ENCODE data around the gene DENND1A. TPM values are rescaled to one million over a fixed set of nuclear protein-coding genes. Genes with fewer than 3 reads are reported as not detected.

The DENND1A gene
- total RNA-seq, 1 donor from 2014 or later, result 12.7 TPM

DNA sequence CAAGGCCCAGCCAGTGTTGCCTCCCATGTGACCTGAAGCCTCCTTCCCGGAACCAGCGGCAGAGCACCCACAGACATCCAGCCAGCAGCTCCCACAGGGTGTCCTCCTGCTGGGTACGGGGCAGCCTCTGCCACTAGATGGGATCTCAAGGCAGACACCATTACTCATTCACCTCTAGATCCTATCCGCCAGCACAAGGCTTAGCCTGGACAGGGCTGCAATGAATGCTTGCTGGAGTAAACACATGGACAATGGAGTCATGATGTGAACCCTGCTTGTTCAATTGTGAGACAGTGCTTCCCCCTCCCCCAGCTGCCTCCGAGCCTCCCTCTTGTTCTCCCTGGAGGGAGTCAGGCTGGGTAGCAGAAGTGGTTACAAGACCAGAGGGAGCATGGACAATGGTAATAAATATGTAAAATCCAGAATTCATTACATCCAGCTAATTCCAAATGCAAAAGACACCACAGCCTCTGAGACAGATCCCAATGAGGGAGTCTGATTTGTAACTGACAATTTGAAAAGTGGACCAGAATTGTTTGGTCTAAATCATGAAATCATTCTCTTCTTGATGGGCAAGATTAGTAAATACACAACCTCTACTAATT, 441.9 kb downstream of the DENND1A start:
- no peaks in the 10 kb centered on the region for H3K27me3 ChIP-seq (ENCODE audit: insufficient read depth, low read length)
- Mint-ChIP-seq H3K4me3 (ENCODE audit: unreplicated experiment) (no peak overlapping the region), H3K9me3 (ENCODE audit: unreplicated experiment) (peaks cover 3% of the 10 kb centered on the region), H3K4me1 (ENCODE audit: low read depth, unreplicated experiment) (no peaks in the 10 kb centered on the region), H3K27me3 (ENCODE audit: low read depth, unreplicated experiment) (peaks cover 43% of the 10 kb centered on the region), H3K36me3 (ENCODE audit: low read depth, unreplicated experiment) (peaks cover 3% of the 10 kb centered on the region), H3K27ac (ENCODE audit: unreplicated experiment) (no peak overlapping the region)
- H3K9ac ChIP-seq (ENCODE audit: low read length), result no peak overlapping the region
- no peaks in the 10 kb centered on the region for H3K79me2 ChIP-seq (ENCODE audit: insufficient read depth, low read length)
- H3K4me1 ChIP-seq (ENCODE audit: insufficient read depth, low read length), result no peaks in the 10 kb centered on the region
- FAIRE-seq, result no peak
- DNase-seq (ENCODE audit: low read depth), result no peak
- no peak overlapping the region for H3K4me3 ChIP-seq (ENCODE audit: insufficient read depth, low read depth, low read length)
- H3K27ac ChIP-seq (ENCODE audit: low read depth, low read length), result no peak overlapping the region
- no peaks in the 10 kb centered on the region for H3K36me3 ChIP-seq (ENCODE audit: insufficient read depth, low read length)
- TF ChIP-seq, protein P1, sequence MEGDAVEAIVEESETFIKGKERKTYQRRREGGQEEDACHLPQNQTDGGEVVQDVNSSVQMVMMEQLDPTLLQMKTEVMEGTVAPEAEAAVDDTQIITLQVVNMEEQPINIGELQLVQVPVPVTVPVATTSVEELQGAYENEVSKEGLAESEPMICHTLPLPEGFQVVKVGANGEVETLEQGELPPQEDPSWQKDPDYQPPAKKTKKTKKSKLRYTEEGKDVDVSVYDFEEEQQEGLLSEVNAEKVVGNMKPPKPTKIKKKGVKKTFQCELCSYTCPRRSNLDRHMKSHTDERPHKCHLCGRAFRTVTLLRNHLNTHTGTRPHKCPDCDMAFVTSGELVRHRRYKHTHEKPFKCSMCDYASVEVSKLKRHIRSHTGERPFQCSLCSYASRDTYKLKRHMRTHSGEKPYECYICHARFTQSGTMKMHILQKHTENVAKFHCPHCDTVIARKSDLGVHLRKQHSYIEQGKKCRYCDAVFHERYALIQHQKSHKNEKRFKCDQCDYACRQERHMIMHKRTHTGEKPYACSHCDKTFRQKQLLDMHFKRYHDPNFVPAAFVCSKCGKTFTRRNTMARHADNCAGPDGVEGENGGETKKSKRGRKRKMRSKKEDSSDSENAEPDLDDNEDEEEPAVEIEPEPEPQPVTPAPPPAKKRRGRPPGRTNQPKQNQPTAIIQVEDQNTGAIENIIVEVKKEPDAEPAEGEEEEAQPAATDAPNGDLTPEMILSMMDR (IDR thresholded peaks at IDR 0.05; ENCODE audit: insufficient read depth, low read depth, low read length), result no peak
- TF ChIP-seq EZH2 (IDR thresholded peaks at IDR 0.05; ENCODE audit: insufficient read depth, low read length), result no peak
- H2AFZ ChIP-seq (ENCODE audit: low read depth, low read length), result no peak overlapping the region
- H4K20me1 ChIP-seq (ENCODE audit: insufficient read depth, low read length), result no peaks in the 10 kb centered on the region
- H3K4me2 ChIP-seq (ENCODE audit: low read length), result no peak overlapping the region
- no peaks in the 10 kb centered on the region for H3K9me3 ChIP-seq (ENCODE audit: insufficient read depth, low read depth, low read length)

DNA sequence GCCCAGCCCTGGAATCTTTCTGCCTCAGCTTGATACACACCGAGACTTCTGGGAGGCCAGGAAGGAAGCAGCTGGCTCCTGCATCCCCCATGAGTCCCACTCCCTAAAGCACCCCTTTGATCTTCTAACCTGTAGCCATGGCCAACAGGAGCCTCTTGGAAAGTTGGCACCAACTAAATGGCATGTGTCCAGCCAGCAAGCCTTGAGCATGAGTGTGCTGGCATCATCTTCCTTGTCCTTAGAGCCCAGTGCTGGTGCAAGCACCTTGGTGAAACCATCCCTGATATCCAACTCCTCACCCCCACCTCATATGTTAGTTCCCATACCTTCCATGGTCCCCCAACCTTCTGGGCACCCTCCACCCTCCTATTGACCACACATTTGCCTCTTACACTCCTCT, 443.5 kb downstream of the DENND1A start:
- Histone ChIP-seq H3K27ac (ENCODE audit: low read depth, low read length) (no peak overlapping the region), H4K20me1 (ENCODE audit: insufficient read depth, low read length) (no peaks in the 10 kb centered on the region), H3K27me3 (ENCODE audit: insufficient read depth, low read length) (no peaks in the 10 kb centered on the region), H3K36me3 (ENCODE audit: insufficient read depth, low read length) (no peaks in the 10 kb centered on the region), H3K79me2 (ENCODE audit: insufficient read depth, low read length) (no peaks in the 10 kb centered on the region), H3K9me3 (ENCODE audit: insufficient read depth, low read depth, low read length) (no peaks in the 10 kb centered on the region), H3K4me1 (ENCODE audit: insufficient read depth, low read length) (no peaks in the 10 kb centered on the region), H2AFZ (ENCODE audit: low read depth, low read length) (no peak overlapping the region), H3K4me2 (ENCODE audit: low read length) (no peak overlapping the region), H3K4me3 (ENCODE audit: insufficient read depth, low read depth, low read length) (no peak overlapping the region), H3K9ac (ENCODE audit: low read length) (no peak overlapping the region)
- Mint-ChIP-seq H3K27ac (ENCODE audit: unreplicated experiment) (no peak overlapping the region), H3K4me1 (ENCODE audit: low read depth, unreplicated experiment) (no peaks in the 10 kb centered on the region), H3K36me3 (ENCODE audit: low read depth, unreplicated experiment) (peaks cover 3% of the 10 kb centered on the region), H3K4me3 (ENCODE audit: unreplicated experiment) (no peak overlapping the region), H3K9me3 (ENCODE audit: unreplicated experiment) (no peaks in the 10 kb centered on the region), H3K27me3 (ENCODE audit: low read depth, unreplicated experiment) (peaks cover 38% of the 10 kb centered on the region)
- TF ChIP-seq, protein P1 (IDR thresholded peaks at IDR 0.05; ENCODE audit: insufficient read depth, low read depth, low read length), result no peak
- TF ChIP-seq EZH2 (IDR thresholded peaks at IDR 0.05; ENCODE audit: insufficient read depth, low read length), result no peak
- no peak for DNase-seq (ENCODE audit: low read depth)
- FAIRE-seq, result no peak

DNA sequence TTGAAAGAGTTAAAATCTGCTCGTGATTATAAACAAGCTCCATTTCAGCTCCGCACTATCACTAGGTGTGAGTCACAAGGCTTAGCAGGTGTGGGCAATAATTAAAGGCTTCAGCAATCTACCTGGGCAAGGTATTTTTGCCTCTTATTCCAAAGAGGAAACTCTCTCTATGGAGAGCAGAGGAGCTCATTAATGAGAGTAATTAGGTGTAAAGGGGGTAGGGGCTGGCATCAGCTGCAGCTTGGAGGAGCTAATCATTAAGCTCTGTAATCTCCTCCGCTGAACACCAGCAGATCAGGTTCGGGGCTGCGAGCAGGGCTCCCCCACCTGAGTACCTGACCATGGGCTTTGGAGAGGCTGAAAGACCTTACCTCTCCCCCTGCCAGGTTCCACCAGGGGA, 444.7 kb downstream of the DENND1A start:
- no peak overlapping the region for H3K4me3 ChIP-seq (ENCODE audit: insufficient read depth, low read depth, low read length)
- no peak for FAIRE-seq
- no peak overlapping the region for H3K4me3 Mint-ChIP-seq (ENCODE audit: unreplicated experiment)

More for the DNA sequence above, 444.7 kb downstream of the DENND1A start:
- Histone ChIP-seq H3K27ac (ENCODE audit: low read depth, low read length) (no peak overlapping the region), H3K79me2 (ENCODE audit: insufficient read depth, low read length) (no peaks in the 10 kb centered on the region), H3K4me2 (ENCODE audit: low read length) (no peak overlapping the region), H2AFZ (ENCODE audit: low read depth, low read length) (no peak overlapping the region), H3K36me3 (ENCODE audit: insufficient read depth, low read length) (no peaks in the 10 kb centered on the region), H3K4me1 (ENCODE audit: insufficient read depth, low read length) (no peaks in the 10 kb centered on the region), H4K20me1 (ENCODE audit: insufficient read depth, low read length) (no peaks in the 10 kb centered on the region), H3K9ac (ENCODE audit: low read length) (no peak overlapping the region), H3K27me3 (ENCODE audit: insufficient read depth, low read length) (no peaks in the 10 kb centered on the region), H3K9me3 (ENCODE audit: insufficient read depth, low read depth, low read length) (no peaks in the 10 kb centered on the region)
- H3K27me3 Mint-ChIP-seq (ENCODE audit: low read depth, unreplicated experiment), result peaks cover 39% of the 10 kb centered on the region
- H3K36me3 Mint-ChIP-seq (ENCODE audit: low read depth, unreplicated experiment), result peaks cover 7% of the 10 kb centered on the region
- no peaks in the 10 kb centered on the region for H3K4me1 Mint-ChIP-seq (ENCODE audit: low read depth, unreplicated experiment)
- TF ChIP-seq EZH2 (IDR thresholded peaks at IDR 0.05; ENCODE audit: insufficient read depth, low read length), result no peak
- TF ChIP-seq, protein P1 (IDR thresholded peaks at IDR 0.05; ENCODE audit: insufficient read depth, low read depth, low read length), result no peak
- no peak overlapping the region for H3K27ac Mint-ChIP-seq (ENCODE audit: unreplicated experiment)
- DNase-seq (ENCODE audit: low read depth), result no peak
- no peaks in the 10 kb centered on the region for H3K9me3 Mint-ChIP-seq (ENCODE audit: unreplicated experiment)

Measured in astrocyte (in vitro differentiated cells and primary cell).